Measurements from ENCODE around the gene PRPF38B.

PRPF38B gene

DNA sequence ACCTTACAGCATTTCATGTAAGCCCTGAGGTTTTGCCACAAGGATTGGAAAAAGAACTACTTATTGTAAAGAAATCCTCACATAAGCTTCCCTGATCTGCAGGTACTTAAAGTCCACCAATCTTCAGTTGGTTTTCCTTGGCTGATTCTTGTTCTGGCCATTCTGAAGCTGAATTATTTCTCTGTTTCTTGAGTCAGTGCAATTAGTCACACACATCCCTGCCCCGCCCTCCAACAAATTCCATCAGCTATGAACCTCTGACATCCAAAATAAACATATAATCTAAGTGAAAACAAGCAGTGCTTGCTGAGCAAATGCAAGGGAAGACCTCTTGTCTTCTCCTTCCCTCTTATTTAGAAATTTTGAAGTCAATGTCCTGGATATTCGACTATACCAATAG, 12.4 kb downstream of the PRPF38B start:
- no peak overlapping the region for H3K27ac ChIP-seq (ENCODE audit: low read depth, low read length)
- H3K36me3 ChIP-seq (ENCODE audit: control insufficient read depth, insufficient read depth, low read length) = peaks cover 24% of the 10 kb centered on the region
- no peaks in the 10 kb centered on the region for H3K4me1 ChIP-seq (ENCODE audit: control insufficient read depth, insufficient read depth, low read length)
- no peak overlapping the region for H3K9ac ChIP-seq (ENCODE audit: low read length)
- no peaks in the 10 kb centered on the region for H3K27me3 ChIP-seq (ENCODE audit: control insufficient read depth, insufficient read depth, low read length)
- H3K9me3 ChIP-seq (ENCODE audit: control insufficient read depth, insufficient read depth, low read depth, low read length) = no peaks in the 10 kb centered on the region
- no peak overlapping the region for H3K4me3 ChIP-seq (ENCODE audit: low read depth, low read length)

DNA sequence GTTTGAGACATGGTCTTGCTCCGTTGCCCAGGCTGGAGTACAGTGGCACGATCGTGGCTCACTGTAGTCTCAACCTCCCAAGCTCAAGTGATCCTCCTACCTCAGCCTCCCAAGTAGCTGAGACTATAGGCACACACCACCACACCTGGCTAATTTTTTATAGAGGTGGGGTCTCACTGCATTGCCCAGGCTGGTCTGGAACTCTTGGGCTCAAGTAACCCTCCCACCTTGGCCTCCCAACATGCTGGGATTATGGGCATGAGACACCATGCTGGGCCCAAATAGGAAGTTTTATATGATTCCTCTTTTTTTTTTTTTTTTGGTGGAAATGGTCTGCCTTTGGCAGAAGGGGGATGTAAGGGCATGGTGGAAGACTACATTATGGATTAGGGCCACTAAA, 14.5 kb downstream of the PRPF38B start:
- no peak overlapping the region for H3K4me3 ChIP-seq (ENCODE audit: low read depth, low read length)
- no peak overlapping the region for H3K9ac ChIP-seq (ENCODE audit: low read length)
- H3K9me3 ChIP-seq (ENCODE audit: control insufficient read depth, insufficient read depth, low read depth, low read length) = no peaks in the 10 kb centered on the region
- no peak overlapping the region for H3K27ac ChIP-seq (ENCODE audit: low read depth, low read length)
- H3K36me3 ChIP-seq (ENCODE audit: control insufficient read depth, insufficient read depth, low read length) = peaks cover 3% of the 10 kb centered on the region
- H3K27me3 ChIP-seq (ENCODE audit: control insufficient read depth, insufficient read depth, low read length) = no peaks in the 10 kb centered on the region
- H3K4me1 ChIP-seq (ENCODE audit: control insufficient read depth, insufficient read depth, low read length) = no peaks in the 10 kb centered on the region

- Histone ChIP-seq H3K9ac (ENCODE audit: low read length) (no peak overlapping the region), H3K4me1 (ENCODE audit: control insufficient read depth, insufficient read depth, low read length) (no peaks in the 10 kb centered on the region), H3K4me3 (ENCODE audit: low read depth, low read length) (no peak overlapping the region), H3K27ac (ENCODE audit: low read depth, low read length) (no peak overlapping the region), H3K9me3 (ENCODE audit: control insufficient read depth, insufficient read depth, low read depth, low read length) (no peaks in the 10 kb centered on the region), H3K27me3 (ENCODE audit: control insufficient read depth, insufficient read depth, low read length) (no peaks in the 10 kb centered on the region), H3K36me3 (ENCODE audit: control insufficient read depth, insufficient read depth, low read length) (no peaks in the 10 kb centered on the region)
Observed at GRCh38 chr1:108708691-108709660, 16.9 kb downstream of the PRPF38B start.

DNA sequence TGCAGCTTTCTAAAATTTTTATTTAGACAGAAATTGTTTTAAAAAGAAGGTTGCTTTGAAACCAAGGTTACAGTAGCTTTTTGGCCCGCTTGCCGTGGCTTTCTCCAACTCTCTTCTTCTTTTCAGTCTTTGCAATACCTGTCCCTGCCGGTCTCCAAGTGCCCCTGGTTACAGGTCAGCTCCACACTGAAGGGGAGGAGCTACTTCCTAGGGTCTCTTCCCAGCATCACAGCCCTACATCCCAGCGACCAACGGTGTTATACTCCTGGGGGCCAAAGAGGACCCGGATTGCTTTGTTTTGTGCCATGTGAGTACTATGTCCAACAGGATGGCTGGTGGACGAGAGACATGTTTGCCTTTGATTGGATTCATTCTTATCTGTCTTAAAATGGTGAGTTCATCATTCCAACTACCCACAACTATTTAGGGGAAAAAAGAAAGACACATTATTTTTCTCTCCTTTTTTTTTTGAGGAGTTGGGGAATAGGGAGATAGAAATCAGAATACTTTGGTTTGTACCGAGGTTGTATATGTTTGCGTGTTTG, 20.6 kb downstream of the PRPF38B start, which contains the start of gene FNDC7:
TSS of gene FNDC7 (plus strand) at position 303 of the 545 bp plus-strand sequence. CDS start at position 329, 26 bp downstream.
- Histone ChIP-seq H3K9ac (ENCODE audit: low read length) (no peak within 1 kb of the TSS), H3K36me3 (ENCODE audit: control insufficient read depth, insufficient read depth, low read length) (no peaks in the 10 kb centered on the region), H3K4me1 (ENCODE audit: control insufficient read depth, insufficient read depth, low read length) (peaks cover 9% of the 10 kb centered on the region; the same call in 1 of the 2 replicates), H3K27me3 (ENCODE audit: control insufficient read depth, insufficient read depth, low read length) (no peaks in the 10 kb centered on the region), H3K4me3 (ENCODE audit: low read depth, low read length) (no peak within 1 kb of the TSS), H3K9me3 (ENCODE audit: control insufficient read depth, insufficient read depth, low read depth, low read length) (no peaks in the 10 kb centered on the region), H3K27ac (ENCODE audit: low read depth, low read length) (no peak within 1 kb of the TSS)

DNA sequence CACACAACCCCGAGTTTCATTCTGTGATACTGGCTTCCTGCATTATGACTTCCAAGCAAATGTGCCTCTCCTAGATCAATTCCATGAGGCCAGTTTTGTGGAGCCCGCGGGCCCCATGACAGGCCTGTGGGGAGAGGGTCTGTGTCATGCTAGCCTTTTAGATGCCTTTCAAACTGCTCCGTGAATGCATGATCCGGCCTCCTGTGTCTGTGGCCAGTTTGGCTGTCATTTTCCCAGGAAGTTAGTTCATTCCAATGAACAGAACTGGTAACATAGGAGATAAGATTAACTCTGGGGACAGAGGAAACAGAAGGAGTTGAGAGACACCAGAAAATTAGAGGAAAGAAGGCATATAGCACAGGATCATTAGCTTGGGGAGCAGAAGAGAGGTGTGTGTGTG, 23.8 kb downstream of the PRPF38B start:
- no peak overlapping the region for H3K27ac ChIP-seq (ENCODE audit: low read depth, low read length)
- H3K4me3 ChIP-seq (ENCODE audit: low read depth, low read length) = no peak overlapping the region
- H3K36me3 ChIP-seq (ENCODE audit: control insufficient read depth, insufficient read depth, low read length) = no peaks in the 10 kb centered on the region
- H3K27me3 ChIP-seq (ENCODE audit: control insufficient read depth, insufficient read depth, low read length) = no peaks in the 10 kb centered on the region
- H3K9me3 ChIP-seq (ENCODE audit: control insufficient read depth, insufficient read depth, low read depth, low read length) = no peaks in the 10 kb centered on the region
- no peak overlapping the region for H3K9ac ChIP-seq (ENCODE audit: low read length)
- peaks cover 35% of the 10 kb centered on the region for H3K4me1 ChIP-seq (ENCODE audit: control insufficient read depth, insufficient read depth, low read length)

GRCh38 chr1:108716437-108717230, 24.5 kb downstream of the PRPF38B start:
- Histone ChIP-seq H3K9ac (ENCODE audit: low read length) (no peak overlapping the region), H3K27ac (ENCODE audit: low read depth, low read length) (no peak overlapping the region), H3K36me3 (ENCODE audit: control insufficient read depth, insufficient read depth, low read length) (no peaks in the 10 kb centered on the region), H3K27me3 (ENCODE audit: control insufficient read depth, insufficient read depth, low read length) (no peaks in the 10 kb centered on the region), H3K9me3 (ENCODE audit: control insufficient read depth, insufficient read depth, low read depth, low read length) (no peaks in the 10 kb centered on the region), H3K4me3 (ENCODE audit: low read depth, low read length) (no peak overlapping the region), H3K4me1 (ENCODE audit: control insufficient read depth, insufficient read depth, low read length) (peaks cover 39% of the 10 kb centered on the region)

GRCh38 chr1:108717774-108718316, 25.7 kb downstream of the PRPF38B start:
- H3K4me3 ChIP-seq (ENCODE audit: low read depth, low read length) = no peak overlapping the region
- no peaks in the 10 kb centered on the region for H3K27me3 ChIP-seq (ENCODE audit: control insufficient read depth, insufficient read depth, low read length)
- H3K9ac ChIP-seq (ENCODE audit: low read length) = no peak overlapping the region
- no peaks in the 10 kb centered on the region for H3K36me3 ChIP-seq (ENCODE audit: control insufficient read depth, insufficient read depth, low read length)
- no peak overlapping the region for H3K27ac ChIP-seq (ENCODE audit: low read depth, low read length)
- no peaks in the 10 kb centered on the region for H3K9me3 ChIP-seq (ENCODE audit: control insufficient read depth, insufficient read depth, low read depth, low read length)
- H3K4me1 ChIP-seq (ENCODE audit: control insufficient read depth, insufficient read depth, low read length) = peaks cover 39% of the 10 kb centered on the region

DNA sequence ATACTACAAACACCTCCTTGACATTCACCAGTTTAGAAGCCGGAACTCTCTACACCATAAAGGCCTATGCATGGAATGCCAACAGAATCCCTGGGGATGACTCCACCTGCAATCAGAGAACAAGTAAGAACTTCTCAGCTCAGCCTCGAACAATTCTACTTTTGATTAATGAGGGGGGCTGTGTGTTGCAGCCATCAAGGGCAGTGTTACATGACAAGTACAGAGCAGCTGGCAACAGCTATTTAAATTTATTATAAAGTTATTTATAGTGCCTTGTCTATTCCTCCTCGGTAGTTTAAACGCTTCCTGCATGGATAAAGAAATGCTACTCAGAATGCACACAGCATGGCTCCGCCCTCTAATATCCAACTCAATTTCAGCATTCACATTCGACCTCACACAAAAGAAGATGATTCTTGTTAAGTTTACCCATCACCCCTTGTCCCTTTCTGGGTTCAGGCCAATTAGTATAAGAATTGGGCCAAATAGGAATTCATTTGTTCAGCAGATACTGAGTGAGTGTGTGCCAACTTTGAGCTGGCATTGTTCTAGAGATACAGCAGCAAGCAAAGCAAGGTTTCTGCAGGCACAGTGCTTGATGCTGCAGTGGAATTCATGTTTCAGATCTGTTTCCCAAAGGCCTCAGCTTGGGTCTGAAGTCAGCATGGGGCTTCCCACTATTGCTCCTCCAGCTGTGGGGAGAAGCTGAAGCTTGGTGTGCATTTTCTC, 27.0 kb downstream of the PRPF38B start:
- no peaks in the 10 kb centered on the region for H3K36me3 ChIP-seq (ENCODE audit: control insufficient read depth, insufficient read depth, low read length)
- H3K9me3 ChIP-seq (ENCODE audit: control insufficient read depth, insufficient read depth, low read depth, low read length) = no peaks in the 10 kb centered on the region
- H3K4me3 ChIP-seq (ENCODE audit: low read depth, low read length) = no peak overlapping the region
- H3K9ac ChIP-seq (ENCODE audit: low read length) = no peak overlapping the region
- H3K27me3 ChIP-seq (ENCODE audit: control insufficient read depth, insufficient read depth, low read length) = no peaks in the 10 kb centered on the region
- H3K4me1 ChIP-seq (ENCODE audit: control insufficient read depth, insufficient read depth, low read length) = peaks cover 39% of the 10 kb centered on the region
- no peak overlapping the region for H3K27ac ChIP-seq (ENCODE audit: low read depth, low read length)

GRCh38 chr1:108719656-108720435, 27.7 kb downstream of the PRPF38B start:
- Histone ChIP-seq H3K36me3 (ENCODE audit: control insufficient read depth, insufficient read depth, low read length) (no peaks in the 10 kb centered on the region), H3K27me3 (ENCODE audit: control insufficient read depth, insufficient read depth, low read length) (no peaks in the 10 kb centered on the region), H3K4me1 (ENCODE audit: control insufficient read depth, insufficient read depth, low read length) (peaks cover 39% of the 10 kb centered on the region), H3K4me3 (ENCODE audit: low read depth, low read length) (no peak overlapping the region), H3K9ac (ENCODE audit: low read length) (no peak overlapping the region), H3K9me3 (ENCODE audit: control insufficient read depth, insufficient read depth, low read depth, low read length) (no peaks in the 10 kb centered on the region), H3K27ac (ENCODE audit: low read depth, low read length) (no peak overlapping the region)

GRCh38 chr1:108722292-108722691, 30.2 kb downstream of the PRPF38B start:
- no peaks in the 10 kb centered on the region for H3K36me3 ChIP-seq (ENCODE audit: control insufficient read depth, insufficient read depth, low read length)
- no peaks in the 10 kb centered on the region for H3K27me3 ChIP-seq (ENCODE audit: control insufficient read depth, insufficient read depth, low read length)
- no peak overlapping the region for H3K9ac ChIP-seq (ENCODE audit: low read length)
- H3K9me3 ChIP-seq (ENCODE audit: control insufficient read depth, insufficient read depth, low read depth, low read length) = no peaks in the 10 kb centered on the region
- H3K4me3 ChIP-seq (ENCODE audit: low read depth, low read length) = no peak overlapping the region
- no peak overlapping the region for H3K27ac ChIP-seq (ENCODE audit: low read depth, low read length)
- peaks cover 34% of the 10 kb centered on the region for H3K4me1 ChIP-seq (ENCODE audit: control insufficient read depth, insufficient read depth, low read length)

All from HUES6 (cell line).